C1 segment of cervical spinal cord (tissue), 14 donors: ENCODE data around the gene CYP21A2.

Source experiments
- DNase-seq, 14 donors: peaks; one replicate each; lab custom pipeline; 2025; lab: John Stamatoyannopoulos, UW

Gene CYP21A2

GRCh38 chr6:32082478-32082877, 44.3 kb downstream of the CYP21A2 start:
- no peak for DNase-seq

GRCh38 chr6:32082935-32083334, 44.7 kb downstream of the CYP21A2 start:
- no peak for DNase-seq

GRCh38 chr6:32083812-32084768, 45.9 kb downstream of the CYP21A2 start:
- DNase-seq: no peak

GRCh38 chr6:32084780-32085179, 46.6 kb downstream of the CYP21A2 start:
- DNase-seq: no peak

- DNase-seq: no peak
Observed at GRCh38 chr6:32085759-32086459, 47.7 kb downstream of the CYP21A2 start.

GRCh38 chr6:32086661-32087573, 48.7 kb downstream of the CYP21A2 start:
- DNase-seq: no peak

- DNase-seq: peak in 4 of 14 donors; percentile 21 to 52 (median 30)
Observed at GRCh38 chr6:32087574-32088486, 49.6 kb downstream of the CYP21A2 start.

GRCh38 chr6:32088487-32089049, 50.4 kb downstream of the CYP21A2 start:
- DNase-seq: no peak

GRCh38 chr6:32089082-32089828, 51.0 kb downstream of the CYP21A2 start:
- DNase-seq: no peak
